Activated naive CD8-positive, alpha-beta T cell treated with anti-CD3 and anti-CD28 coated beads, Interleukin-2, amount 10 ng/mL, durations not matched to agents 7 days and 5 days (primary cell): ENCODE measurements around the gene ROCK2. TPM values are rescaled to one million over a fixed set of nuclear protein-coding genes. Genes with fewer than 3 reads are reported as not detected.
A peak's percentile ranks its signal among the peaks of the same experiment; 100 is the strongest.

Experiments
- ATAC-seq: fragments of 150-1000 bp; cut with Tn5 transposase; one replicate; pipeline ENCODE4 v1.10.0; 2021; ENCODE audit warnings: low read depth, moderate library complexity
- POLR2A ChIA-PET: fragments of 350-600 bp; sonication (Branson Sonifier 250); formaldehyde crosslinking; loops from one replicate; lab custom pipeline; 2021; ENCODE audit warnings: antibody characterized with exemption; lab: Charles Lee
- DNase-seq: peaks from one replicate; pipeline ENCODE4 v3.0.0; 2021
- H3K27ac Mint-ChIP-seq: one replicate; pipeline ENCODE4 v1.8.0; 2022; ENCODE audit warnings: mild to moderate bottlenecking, mixed read lengths
- H3K27me3 Mint-ChIP-seq: one replicate; pipeline ENCODE4 v1.8.0; 2022; ENCODE audit warnings: mild to moderate bottlenecking, moderate library complexity, mixed read lengths
- H3K36me3 Mint-ChIP-seq: one replicate; pipeline ENCODE4 v1.8.0; 2021; ENCODE audit warnings: mild to moderate bottlenecking, mixed read lengths
- H3K4me1 Mint-ChIP-seq: one replicate; pipeline ENCODE4 v1.8.0; 2021; ENCODE audit warnings: mixed read lengths
- H3K4me3 Mint-ChIP-seq: one replicate; pipeline ENCODE4 v1.8.0; 2022; ENCODE audit warnings: mild to moderate bottlenecking, moderate library complexity, mixed read lengths
- H3K9me3 Mint-ChIP-seq: one replicate; pipeline ENCODE4 v1.8.0; 2021; ENCODE audit warnings: mixed read lengths
- total RNA-seq, 2 experiments: library from RNA; stranded (reverse); gene quantifications; one replicate each; pipeline ENCODE4 v1.2.3, GENCODE V29; 2021

The ROCK2 gene
- total RNA-seq, 2 experiments from 2014 or later = 14.6 to 15.3 TPM

DNA sequence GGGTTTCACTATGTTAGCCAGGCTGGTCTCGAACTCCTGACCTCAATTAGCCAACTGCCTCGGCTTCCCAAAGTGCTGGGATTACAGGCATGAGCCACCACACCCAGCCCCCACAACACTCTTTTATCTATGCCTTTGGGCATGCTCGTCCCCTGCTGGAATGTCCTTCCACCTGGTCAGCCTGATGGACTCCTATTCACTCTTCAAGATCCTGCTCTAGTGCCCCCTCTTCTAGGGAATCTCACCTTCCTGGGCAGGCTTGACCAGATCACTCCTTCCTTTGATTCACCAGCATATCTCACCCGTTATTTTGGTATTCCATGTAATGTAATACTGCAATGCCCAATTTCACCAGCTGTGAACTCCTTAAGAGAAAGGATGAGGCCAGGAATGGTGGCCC, 203.1 kb downstream of the ROCK2 start:
- ATAC-seq (no peak), DNase-seq (no peak)
- POLR2A ChIA-PET = no interaction called here
- Mint-ChIP-seq H3K27ac (no peak overlapping the region), H3K36me3 (no peaks in the 10 kb centered on the region), H3K4me1 (no peaks in the 10 kb centered on the region), H3K27me3 (peaks cover 2% of the 10 kb centered on the region), H3K9me3 (no peaks in the 10 kb centered on the region), H3K4me3 (no peak overlapping the region)

DNA sequence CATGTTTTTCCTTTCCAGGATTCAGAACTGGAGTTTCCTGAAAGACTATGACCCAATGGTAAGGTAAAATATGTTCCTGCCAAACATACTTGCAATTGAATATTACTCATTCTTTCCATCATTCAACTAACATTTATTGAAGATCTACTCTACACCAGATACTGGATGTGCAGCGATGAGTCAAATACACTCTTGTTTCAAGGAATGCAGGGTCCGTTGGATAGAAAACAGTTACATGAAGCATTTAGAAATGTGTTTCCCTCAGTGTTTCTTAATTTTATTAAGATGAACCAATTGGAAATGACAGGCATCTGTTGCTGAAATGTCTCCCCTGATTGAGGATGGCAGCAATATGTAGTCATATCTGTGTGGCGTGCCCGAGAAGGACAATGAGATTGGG, 203.9 kb downstream of the ROCK2 start:
- Mint-ChIP-seq H3K27me3 (peaks cover 2% of the 10 kb centered on the region), H3K9me3 (no peaks in the 10 kb centered on the region), H3K27ac (no peak overlapping the region), H3K4me3 (no peak overlapping the region), H3K4me1 (no peaks in the 10 kb centered on the region), H3K36me3 (no peaks in the 10 kb centered on the region)
- POLR2A ChIA-PET = no interaction called here
- ATAC-seq (no peak), DNase-seq (no peak)

- DNase-seq (no peak), ATAC-seq (no peak)
- POLR2A ChIA-PET = no interaction called here
- Mint-ChIP-seq H3K27me3 (peaks cover 2% of the 10 kb centered on the region), H3K4me1 (peaks cover 15% of the 10 kb centered on the region), H3K9me3 (no peaks in the 10 kb centered on the region), H3K27ac (no peak overlapping the region), H3K4me3 (no peak overlapping the region), H3K36me3 (no peaks in the 10 kb centered on the region)
Measured at GRCh38 chr2:11134349-11134748, 210.1 kb downstream of the ROCK2 start.

DNA sequence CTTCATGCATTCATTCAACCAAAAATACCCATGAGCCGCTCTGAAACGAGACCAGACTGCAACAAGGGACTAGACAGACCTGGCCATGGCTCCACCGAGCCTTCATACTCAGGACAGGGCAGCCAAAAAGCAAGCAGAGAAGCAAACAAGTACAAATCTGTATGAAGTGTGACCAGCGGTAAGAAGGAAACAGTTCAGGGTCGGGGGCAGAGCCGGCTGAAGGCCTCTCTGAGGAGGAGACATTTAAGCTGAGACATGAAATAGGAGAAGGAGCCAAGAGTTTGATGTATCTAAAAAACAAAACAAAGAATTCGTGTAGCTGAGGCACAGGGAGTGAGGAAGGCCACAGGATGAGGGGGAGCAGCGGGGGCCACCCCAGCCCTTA, 210.5 kb downstream of the ROCK2 start:
- no peak for ATAC-seq
- H3K27me3 Mint-ChIP-seq = peaks cover 2% of the 10 kb centered on the region
- peaks cover 15% of the 10 kb centered on the region for H3K4me1 Mint-ChIP-seq
- H3K4me3 Mint-ChIP-seq = no peak overlapping the region
- H3K36me3 Mint-ChIP-seq = no peaks in the 10 kb centered on the region
- POLR2A ChIA-PET = no interaction called here
- no peaks in the 10 kb centered on the region for H3K9me3 Mint-ChIP-seq
- H3K27ac Mint-ChIP-seq = no peak overlapping the region
- DNase-seq = no peak

- Mint-ChIP-seq H3K9me3 (no peaks in the 10 kb centered on the region), H3K4me3 (peak overlapping the region; percentile 88), H3K4me1 (peaks cover 15% of the 10 kb centered on the region), H3K36me3 (no peaks in the 10 kb centered on the region), H3K27me3 (peaks cover 2% of the 10 kb centered on the region), H3K27ac (peak overlapping the region; percentile 91)
- no peak for DNase-seq
- no peak for ATAC-seq
- POLR2A ChIA-PET = interaction anchor here (0.8 to 1.5 kb wide), 7 partner anchors 19 to 450 kb away, joined by 3 to 9 read pairs (median 3); partner anchors contain the start of genes E2F6, PDIA6 and SLC66A3
Measured at GRCh38 chr2:11133238-11133935, 211.0 kb downstream of the ROCK2 start.

DNA sequence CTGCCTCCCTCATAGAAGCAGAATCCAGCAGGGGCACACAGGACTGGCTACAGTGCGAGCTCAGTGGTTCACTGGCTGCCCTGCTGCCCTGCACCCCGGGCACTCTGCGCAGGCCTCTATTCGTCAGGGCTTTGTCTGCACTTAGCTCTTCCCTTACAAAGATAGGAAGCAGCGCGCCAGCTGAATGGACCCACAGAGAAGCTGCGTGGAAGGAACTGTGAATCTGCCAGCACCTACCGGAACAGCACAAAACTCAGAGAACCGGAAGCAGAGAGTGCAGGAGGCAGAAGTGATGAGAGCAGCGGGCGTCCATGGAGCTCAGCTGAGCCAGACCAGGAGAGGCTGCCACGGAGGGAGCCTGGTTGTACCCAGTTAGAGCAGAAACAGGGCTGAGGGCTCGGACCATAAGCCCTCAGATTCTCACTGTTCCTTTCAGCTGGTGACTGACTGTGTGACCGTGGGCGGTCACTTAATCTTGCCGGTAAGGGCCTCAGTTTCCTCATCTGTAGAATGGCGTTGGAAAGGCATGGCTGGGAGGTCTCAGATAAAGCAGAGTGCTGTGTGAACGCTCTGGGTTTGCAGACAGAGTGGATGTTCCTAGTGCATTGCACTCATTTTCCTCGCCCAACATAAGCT, 212.3 kb downstream of the ROCK2 start:
- H3K4me3 Mint-ChIP-seq = peak overlapping the region; percentile 88
- H3K4me1 Mint-ChIP-seq = peaks cover 15% of the 10 kb centered on the region
- no peaks in the 10 kb centered on the region for H3K36me3 Mint-ChIP-seq
- ATAC-seq (no peak), DNase-seq (no peak)
- POLR2A ChIA-PET = interaction anchor here (0.8 to 1.5 kb wide), 7 partner anchors 20 to 451 kb away, joined by 3 to 9 read pairs (median 3); partner anchors contain the start of genes E2F6, PDIA6 and SLC66A3
- H3K27me3 Mint-ChIP-seq = peaks cover 2% of the 10 kb centered on the region
- H3K27ac Mint-ChIP-seq = peak overlapping the region; percentile 91
- no peaks in the 10 kb centered on the region for H3K9me3 Mint-ChIP-seq

GRCh38 chr2:11131166-11131920, 213.1 kb downstream of the ROCK2 start:
- H3K27ac Mint-ChIP-seq = no peak overlapping the region
- no peaks in the 10 kb centered on the region for H3K9me3 Mint-ChIP-seq
- peaks cover 15% of the 10 kb centered on the region for H3K4me1 Mint-ChIP-seq
- H3K27me3 Mint-ChIP-seq = peaks cover 2% of the 10 kb centered on the region
- no peaks in the 10 kb centered on the region for H3K36me3 Mint-ChIP-seq
- DNase-seq = no peak
- no peak for ATAC-seq
- peak overlapping the region; percentile 42 for H3K4me3 Mint-ChIP-seq
- POLR2A ChIA-PET = interaction anchor here (0.8 kb wide), 1 partner anchor 319 kb away, joined by 4 read pairs; the partner anchor contains the start of gene PDIA6

Other genes with a start within 250 kb of the ROCK2 start
- 10 to 100 TPM; 19.0 to 20.8 TPM for gene SLC66A3, start 189.2 kb downstream of the ROCK2 start, total RNA-seq
- 1 to 10 TPM; 8.5 to 9.8 TPM for gene E2F6, start 121.5 kb upstream of the ROCK2 start, total RNA-seq
- gene GREB1, start 189.4 kb upstream of the ROCK2 start, total RNA-seq = under 1 TPM; 0.28 to 0.54 TPM